Right forelimb (tissue), 1 donor: ENCODE measurements around the gene GNG12.

Experiments
- DNase-seq: peaks from one replicate; pipeline ENCODE4 v3.0.0-alpha.2; 2018

GNG12 gene

DNA sequence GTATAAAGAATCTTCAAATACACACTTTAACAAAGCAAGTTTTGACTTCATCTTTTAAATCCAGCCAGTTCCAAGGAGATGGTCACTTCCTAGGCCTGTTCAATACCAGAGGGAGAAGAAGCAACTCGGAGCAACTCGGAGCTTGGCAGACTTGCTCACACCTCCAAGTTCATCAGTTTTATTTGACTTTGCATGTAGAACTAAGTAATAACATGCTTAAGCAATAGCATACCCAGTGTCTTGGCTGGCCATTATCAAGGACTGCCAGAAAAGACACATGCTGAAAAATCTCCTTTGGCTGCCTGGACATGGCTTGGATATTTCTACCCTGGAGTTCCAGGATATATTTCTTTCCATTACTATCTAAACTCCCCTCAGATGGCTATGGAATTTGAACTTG, 52.6 kb downstream of the GNG12 start:
- DNase-seq, result no peak

DNA sequence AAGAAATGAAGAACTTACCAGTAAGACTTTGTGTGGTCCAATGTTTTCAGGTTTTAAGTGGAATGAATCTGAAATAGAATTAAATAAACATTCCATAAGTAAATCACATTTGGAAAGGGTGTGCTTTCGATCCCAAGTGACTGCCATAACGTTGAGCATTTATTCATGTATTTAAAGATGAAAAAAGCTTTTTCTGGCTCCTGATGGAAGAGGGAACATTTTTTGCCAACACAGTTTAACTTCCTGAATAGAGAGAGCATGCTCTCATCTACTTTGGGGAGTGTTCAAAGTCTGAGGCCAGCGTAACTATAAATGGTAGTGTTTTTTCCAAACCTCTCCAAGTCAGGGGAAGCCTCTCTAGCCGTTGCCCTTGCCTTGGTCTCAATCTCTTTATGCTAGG, 55.8 kb downstream of the GNG12 start:
- DNase-seq, result no peak

GRCh38 chr1:67777016-67777415, 56.3 kb downstream of the GNG12 start:
- DNase-seq, result no peak

DNA sequence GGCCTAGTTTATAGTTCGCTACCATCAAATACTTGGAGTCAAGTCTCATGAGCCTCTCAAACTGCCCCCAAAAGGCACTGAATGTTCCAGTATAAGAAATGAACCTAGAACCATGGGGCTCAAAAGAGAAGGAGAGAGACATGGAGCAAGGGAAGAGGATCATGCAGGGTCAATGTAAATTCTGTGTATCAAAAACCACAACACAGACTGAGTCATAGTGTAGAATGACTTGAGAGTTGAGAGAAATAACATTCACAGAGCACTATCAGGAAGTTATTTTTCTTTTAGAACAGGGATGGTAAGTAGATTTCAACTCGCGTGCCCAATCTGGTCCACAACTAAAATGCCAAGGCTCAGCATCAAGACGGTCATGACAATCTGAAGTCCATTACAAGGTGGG, 59.8 kb downstream of the GNG12 start:
- DNase-seq, result no peak

GRCh38 chr1:67771749-67772148, 61.5 kb downstream of the GNG12 start:
- DNase-seq, result no peak

DNA sequence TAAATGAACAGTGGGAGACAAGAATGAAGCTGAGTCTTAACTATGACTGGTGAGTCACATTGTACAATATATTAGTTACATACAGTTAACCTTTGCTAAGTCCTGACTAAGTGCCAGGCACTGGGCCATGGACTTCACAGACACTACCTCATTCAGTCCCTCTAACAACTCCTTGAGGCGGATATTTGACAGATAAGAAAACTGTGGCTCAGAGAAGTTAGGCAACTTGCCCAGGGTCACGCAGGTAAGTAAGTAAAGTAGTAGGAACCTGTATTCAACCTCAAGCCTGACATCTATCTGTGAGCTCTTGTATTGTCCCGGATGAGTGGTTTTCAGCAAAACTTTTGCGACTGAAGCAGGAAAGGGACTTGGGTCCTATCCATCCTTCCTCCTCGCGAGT, 62.1 kb downstream of the GNG12 start:
- no peak for DNase-seq

- no peak for DNase-seq
Observed at GRCh38 chr1:67769633-67770256, 63.5 kb downstream of the GNG12 start.

- no peak for DNase-seq
Observed at GRCh38 chr1:67768480-67768879, 64.8 kb downstream of the GNG12 start.

GRCh38 chr1:67767103-67767782, 66.0 kb downstream of the GNG12 start:
- no peak for DNase-seq

GRCh38 chr1:67766141-67766978, 66.9 kb downstream of the GNG12 start:
- peak; percentile 77 for DNase-seq

GRCh38 chr1:67764633-67765032, 68.6 kb downstream of the GNG12 start:
- no peak for DNase-seq

DNA sequence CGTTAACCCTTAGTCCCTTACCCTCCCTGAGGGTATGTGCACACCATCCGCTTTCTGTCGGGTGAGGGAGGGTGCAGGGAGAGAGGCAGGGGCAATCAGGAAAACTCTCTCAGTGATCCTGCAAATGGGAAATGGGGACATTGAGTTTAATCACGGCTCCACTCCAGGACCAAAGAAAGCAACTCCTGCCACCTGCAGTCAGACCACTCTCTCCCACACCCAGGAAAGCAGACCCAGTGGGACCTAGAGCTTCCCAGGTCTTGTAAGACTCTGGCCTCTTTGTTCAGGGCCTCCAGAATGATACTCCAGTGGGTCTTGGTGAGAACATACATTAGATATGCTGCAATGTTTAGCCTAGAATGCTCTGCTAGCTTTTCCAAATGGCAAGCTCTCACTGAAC, 71.5 kb downstream of the GNG12 start:
- DNase-seq, result no peak

DNA sequence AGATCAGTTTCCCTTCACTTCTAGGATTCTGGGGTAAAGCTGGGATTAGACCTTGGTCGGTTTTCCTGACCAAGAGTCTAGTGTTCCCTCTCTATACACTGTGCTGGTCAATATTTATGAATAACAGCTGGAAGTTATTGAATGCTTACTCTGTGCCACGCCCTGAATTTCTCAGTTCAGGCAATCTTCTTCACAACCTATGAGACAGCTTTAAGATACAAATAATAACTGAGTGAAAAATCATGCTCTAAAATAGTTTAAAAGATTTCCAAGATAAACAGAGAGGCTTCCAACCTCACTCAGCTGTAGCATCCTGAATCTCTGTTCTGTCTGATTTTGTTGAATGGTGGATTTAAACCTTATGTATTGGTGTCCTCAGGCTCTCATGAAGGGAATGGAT, 72.2 kb downstream of the GNG12 start:
- no peak for DNase-seq

- peak; percentile 66 for DNase-seq
Observed at GRCh38 chr1:67760030-67760821, 73.0 kb downstream of the GNG12 start.

- DNase-seq, result no peak
Observed at GRCh38 chr1:67759692-67760029, 73.6 kb downstream of the GNG12 start.

DNA sequence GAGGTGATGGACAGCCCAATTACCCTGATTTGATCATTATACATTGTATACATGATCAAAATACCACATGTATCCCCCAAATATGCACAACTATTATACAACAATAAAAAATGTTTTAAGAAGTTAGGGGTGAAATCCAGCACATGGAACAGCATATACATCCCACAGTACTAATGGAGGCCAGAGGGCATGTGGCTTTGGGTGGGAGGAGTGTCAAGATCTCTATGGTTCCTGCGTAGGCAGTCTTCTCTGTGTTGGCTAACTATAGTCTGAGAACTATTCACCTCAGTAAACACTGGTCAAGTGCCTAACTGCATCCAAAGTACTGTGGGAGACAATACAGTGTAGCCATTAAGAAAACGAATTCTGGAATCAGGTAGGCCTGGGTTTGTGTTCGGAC, 74.2 kb downstream of the GNG12 start:
- DNase-seq, result no peak

DNA sequence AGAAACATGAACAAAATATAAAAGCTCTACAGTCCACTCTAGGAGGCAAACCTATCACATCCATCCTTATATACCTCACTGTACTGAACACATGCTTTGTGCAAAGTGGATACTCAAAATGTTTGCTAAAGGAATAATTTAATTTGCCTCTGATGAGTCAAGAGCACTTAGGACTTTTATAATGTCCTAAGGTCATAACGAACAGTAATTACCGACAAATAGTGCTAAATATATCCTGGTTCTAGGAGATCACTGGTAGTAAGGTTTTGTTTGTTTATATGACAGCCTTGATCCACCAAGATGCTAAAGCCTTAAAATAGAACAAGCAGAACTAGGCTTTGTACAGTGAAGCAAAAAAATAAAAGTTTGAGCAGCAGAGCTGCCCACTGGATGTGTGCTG, 77.6 kb downstream of the GNG12 start:
- DNase-seq, result no peak

- DNase-seq, result no peak
Observed at GRCh38 chr1:67755160-67755559, 78.1 kb downstream of the GNG12 start.

DNA sequence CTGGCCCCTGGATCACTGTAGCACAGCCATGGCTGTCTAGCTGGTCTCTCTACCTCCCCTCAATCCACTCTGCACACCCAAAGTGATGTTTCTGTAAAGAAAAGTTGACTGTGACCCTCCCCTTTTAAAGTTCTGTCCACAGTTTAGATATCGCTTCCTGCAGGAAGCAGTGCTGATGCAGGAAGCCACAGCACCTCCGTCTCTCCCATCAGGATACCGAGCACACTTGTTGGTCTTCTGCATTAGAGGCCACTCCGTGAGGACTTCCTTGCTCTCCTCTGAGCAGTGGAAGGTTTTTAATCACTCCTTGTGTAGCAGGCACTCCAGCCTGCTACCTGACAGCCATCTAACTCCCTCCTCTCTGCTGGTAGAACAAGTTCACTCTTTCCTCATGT, 78.7 kb downstream of the GNG12 start:
- no peak for DNase-seq

DNA sequence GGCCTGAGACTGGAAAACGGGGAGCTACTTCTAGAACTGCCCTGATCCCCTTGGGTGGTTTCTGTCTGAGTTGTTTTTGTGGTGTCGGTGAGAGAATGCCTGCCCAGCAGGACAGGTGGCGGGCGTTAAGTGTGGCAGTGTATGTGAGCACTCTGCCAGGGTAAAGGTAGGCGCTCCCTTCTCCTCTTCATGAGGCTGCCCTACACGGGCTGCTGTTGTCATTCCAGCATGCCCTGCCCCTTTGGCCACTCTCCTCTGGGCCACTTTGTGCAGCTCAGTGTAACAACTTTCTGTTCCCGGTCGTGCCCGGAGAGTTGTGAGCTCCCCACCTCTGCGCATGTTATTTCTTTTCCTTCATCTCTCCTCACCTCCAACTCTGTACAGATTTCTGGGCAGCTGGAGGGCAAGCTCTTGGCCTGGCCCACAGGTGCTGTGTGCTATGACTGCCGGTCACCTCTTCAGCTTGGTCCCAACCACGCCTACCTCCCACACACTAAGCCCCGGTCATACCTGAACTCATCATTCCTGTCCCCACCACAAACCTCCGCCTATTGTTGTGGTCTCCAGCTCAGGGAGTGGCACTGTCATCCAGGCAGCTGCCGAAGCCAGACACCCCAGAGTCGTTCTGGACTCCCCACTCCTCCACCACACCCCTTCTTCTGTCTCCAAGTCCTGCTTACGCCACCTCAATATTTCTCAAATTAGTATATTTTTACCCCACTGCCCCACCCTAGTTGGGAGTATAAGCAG, 79.3 kb downstream of the GNG12 start:
- no peak for DNase-seq

- no peak for DNase-seq
Observed at GRCh38 chr1:67752306-67752705, 81.0 kb downstream of the GNG12 start.

DNA sequence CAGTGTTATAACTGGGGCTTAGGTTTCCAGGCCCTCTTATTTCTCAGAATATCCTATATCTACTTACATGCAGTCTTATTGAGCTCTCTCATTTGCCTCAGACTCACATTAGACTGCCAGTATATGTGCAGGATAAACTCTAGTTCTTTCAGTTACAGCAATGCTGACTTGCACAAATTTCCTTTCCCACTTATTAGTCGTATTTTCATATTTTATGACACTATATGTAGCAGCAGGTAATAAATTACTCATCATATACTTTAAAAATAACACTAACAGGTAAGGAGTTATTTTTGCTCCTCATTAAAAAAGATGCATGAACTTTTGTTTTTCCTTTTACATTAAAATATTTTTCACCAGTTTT, 82.6 kb downstream of the GNG12 start:
- no peak for DNase-seq
